ENCODE results near the gene TXNDC2.

DNA sequence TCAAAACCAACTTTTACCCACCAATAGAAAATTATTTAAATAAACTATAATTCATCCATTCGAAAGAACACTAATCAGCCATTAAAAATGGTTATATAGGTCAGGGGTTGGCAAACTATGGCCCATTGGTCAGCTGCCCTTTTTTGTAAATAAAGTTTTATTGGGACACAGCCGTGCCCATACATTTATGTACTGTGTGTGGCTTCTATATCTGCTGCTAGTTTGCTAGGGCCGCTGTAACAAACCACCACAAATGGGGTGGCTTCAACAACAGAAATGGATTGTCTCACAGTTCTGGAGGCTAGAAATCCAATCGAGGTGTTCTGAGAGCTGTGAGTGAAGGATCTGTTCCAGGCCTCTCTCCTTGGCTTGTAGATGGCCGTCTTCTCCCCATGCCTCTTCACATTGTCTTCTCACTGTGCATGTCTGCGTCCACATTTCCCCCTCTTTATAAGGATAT lies 7.0 kb upstream of the TXNDC2 start:
- TF ChIP-seq, protein P1, sequence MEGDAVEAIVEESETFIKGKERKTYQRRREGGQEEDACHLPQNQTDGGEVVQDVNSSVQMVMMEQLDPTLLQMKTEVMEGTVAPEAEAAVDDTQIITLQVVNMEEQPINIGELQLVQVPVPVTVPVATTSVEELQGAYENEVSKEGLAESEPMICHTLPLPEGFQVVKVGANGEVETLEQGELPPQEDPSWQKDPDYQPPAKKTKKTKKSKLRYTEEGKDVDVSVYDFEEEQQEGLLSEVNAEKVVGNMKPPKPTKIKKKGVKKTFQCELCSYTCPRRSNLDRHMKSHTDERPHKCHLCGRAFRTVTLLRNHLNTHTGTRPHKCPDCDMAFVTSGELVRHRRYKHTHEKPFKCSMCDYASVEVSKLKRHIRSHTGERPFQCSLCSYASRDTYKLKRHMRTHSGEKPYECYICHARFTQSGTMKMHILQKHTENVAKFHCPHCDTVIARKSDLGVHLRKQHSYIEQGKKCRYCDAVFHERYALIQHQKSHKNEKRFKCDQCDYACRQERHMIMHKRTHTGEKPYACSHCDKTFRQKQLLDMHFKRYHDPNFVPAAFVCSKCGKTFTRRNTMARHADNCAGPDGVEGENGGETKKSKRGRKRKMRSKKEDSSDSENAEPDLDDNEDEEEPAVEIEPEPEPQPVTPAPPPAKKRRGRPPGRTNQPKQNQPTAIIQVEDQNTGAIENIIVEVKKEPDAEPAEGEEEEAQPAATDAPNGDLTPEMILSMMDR (IDR thresholded peaks at IDR 0.05): no peak
- TF ChIP-seq POLR2A (IDR thresholded peaks at IDR 0.05): no peak
